Measurements from ENCODE around the gene HIF1AN. TPM values are rescaled to one million over a fixed set of nuclear protein-coding genes. Genes with fewer than 3 reads are reported as not detected.

The HIF1AN gene
- total RNA-seq, 1 donor from 2014 or later = 46.5 TPM

- intact Hi-C loops (cut with micrococcal nuclease) = no loop called here
- Mint-ChIP-seq H3K27me3 (ENCODE audit: insufficient read depth) (no peaks in the 10 kb centered on the region), H3K4me3 (no peak overlapping the region), H3K27ac (no peak overlapping the region), H3K9me3 (no peaks in the 10 kb centered on the region), H3K4me1 (ENCODE audit: low read depth) (peaks cover 41% of the 10 kb centered on the region), H3K36me3 (ENCODE audit: low read depth) (peaks cover 46% of the 10 kb centered on the region)
- no peak for DNase-seq (ENCODE audit: low spot score)
Measured at GRCh38 chr10:100524638-100525037, 11.1 kb upstream of the HIF1AN start.

DNA sequence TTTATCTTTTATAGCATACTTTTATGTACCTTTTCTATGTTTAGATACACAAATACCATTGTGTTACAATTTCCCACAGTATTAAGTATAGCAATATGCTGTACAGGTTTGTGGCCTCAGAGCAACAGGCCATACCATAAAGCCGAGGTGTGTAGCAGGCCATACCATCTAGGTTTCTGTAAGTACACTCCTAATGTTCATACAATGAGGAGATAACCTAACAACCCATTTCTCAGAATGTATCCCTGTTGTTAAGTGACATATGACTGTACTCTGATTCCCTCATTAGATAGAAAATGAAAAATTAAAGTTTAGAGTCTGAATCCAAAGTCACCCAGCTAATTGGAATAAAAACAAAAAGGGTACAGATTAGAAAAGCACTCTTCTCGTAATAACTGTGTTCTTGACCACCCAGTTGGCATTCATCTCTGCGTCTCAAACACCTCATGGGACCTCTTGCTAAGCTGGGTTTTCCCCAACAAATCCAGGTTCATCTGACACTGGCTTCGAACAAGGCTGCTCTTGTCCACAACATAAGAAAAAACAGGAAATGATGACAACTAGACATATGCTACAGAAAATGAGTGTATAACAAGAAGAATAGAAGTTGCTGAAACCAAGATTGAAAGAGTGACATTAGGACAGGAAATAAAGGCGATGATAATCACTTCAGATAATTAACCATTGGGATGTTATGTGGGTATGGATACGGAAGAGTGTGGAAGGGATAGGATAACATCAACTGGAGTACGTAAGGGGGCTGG lies 7.4 kb upstream of the HIF1AN start:
- peak overlapping the region; percentile 92 for H3K4me3 Mint-ChIP-seq
- intact Hi-C loops (cut with micrococcal nuclease) = loop anchor here (1.0 to 2.0 kb wide), 3 partner anchors 17 to 242 kb away; partner anchors contain the start of gene BLOC1S2
- H3K27me3 Mint-ChIP-seq (ENCODE audit: insufficient read depth) = no peaks in the 10 kb centered on the region
- peaks cover 59% of the 10 kb centered on the region for H3K4me1 Mint-ChIP-seq (ENCODE audit: low read depth)
- no peak for DNase-seq (ENCODE audit: low spot score)
- no peaks in the 10 kb centered on the region for H3K9me3 Mint-ChIP-seq
- peak overlapping the region; percentile 97 for H3K27ac Mint-ChIP-seq
- peaks cover 41% of the 10 kb centered on the region for H3K36me3 Mint-ChIP-seq (ENCODE audit: low read depth)

GRCh38 chr10:100528921-100529474 lies 6.7 kb upstream of the HIF1AN start:
- Mint-ChIP-seq H3K9me3 (no peaks in the 10 kb centered on the region), H3K36me3 (ENCODE audit: low read depth) (peaks cover 34% of the 10 kb centered on the region), H3K27ac (peak overlapping the region; percentile 97), H3K4me1 (ENCODE audit: low read depth) (peaks cover 55% of the 10 kb centered on the region), H3K27me3 (ENCODE audit: insufficient read depth) (no peaks in the 10 kb centered on the region), H3K4me3 (peak overlapping the region; percentile 92)
- no peak for DNase-seq (ENCODE audit: low spot score)
- intact Hi-C loops (cut with micrococcal nuclease) = loop anchor here (1.0 to 2.0 kb wide), 3 partner anchors 18 to 242 kb away; partner anchors contain the start of gene BLOC1S2

DNA sequence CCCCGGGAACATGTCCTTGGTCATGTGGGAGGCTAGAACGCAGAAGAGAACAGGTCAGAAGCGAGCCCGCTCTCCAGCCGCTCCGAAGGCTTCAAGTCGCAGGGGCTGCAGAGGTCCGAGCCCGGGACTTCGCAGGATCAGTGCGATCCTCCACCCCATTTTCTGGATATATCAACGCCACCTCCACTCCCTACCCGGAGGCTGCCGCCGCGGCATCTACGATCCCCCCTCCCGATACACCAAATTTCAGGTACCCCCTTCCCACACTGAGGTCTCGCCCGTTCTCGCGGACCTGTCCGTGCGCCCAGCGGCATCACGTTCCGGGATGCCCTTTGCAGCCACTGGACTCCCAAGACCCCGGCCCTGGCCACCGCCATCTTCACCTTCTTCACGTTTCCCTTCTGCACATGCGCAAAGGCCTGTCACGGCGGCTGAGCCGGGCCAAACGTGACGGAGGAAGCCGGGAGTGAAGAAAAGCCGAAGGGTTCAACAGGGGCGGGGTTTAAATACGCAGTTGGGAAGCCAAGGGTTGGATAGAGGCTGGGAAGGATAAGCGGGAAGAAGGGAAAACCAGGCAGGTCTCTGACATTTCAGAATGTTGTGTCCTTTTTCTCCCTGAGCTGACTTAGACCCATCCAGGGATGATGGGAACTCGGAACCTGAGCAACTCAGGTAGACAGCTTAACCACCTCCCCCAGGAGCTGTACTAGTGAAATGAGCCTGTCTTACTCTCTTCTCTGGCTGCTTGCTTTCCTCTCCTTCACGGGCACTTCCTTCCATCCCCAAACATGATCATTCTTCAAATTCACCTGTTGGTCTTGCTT lies 6.1 kb upstream of the HIF1AN start, which contains the start of gene NDUFB8:
Gene NDUFB8 (minus strand): TSS at position 397 of the 824 bp plus-strand sequence. CDS start 20 bp downstream, at position 377.
- H3K9me3 Mint-ChIP-seq = no peaks in the 10 kb centered on the region
- intact Hi-C loops (cut with micrococcal nuclease) = loop anchor here (2.0 to 10.0 kb wide), 5 partner anchors 157 to 915 kb away; partner anchors contain the start of genes BLOC1S2, COX15, CUTC and ERLIN1
- H3K27ac Mint-ChIP-seq = peak within 1 kb of the TSS; percentile 97
- H3K36me3 Mint-ChIP-seq (ENCODE audit: low read depth) = peaks cover 30% of the 10 kb centered on the region
- peak; percentile 86 for DNase-seq (ENCODE audit: low spot score)
- peaks cover 54% of the 10 kb centered on the region for H3K4me1 Mint-ChIP-seq (ENCODE audit: low read depth)
- H3K27me3 Mint-ChIP-seq (ENCODE audit: insufficient read depth) = no peaks in the 10 kb centered on the region
- peak within 1 kb of the TSS; percentile 92 for H3K4me3 Mint-ChIP-seq

GRCh38 chr10:100531761-100532160 lies 4.0 kb upstream of the HIF1AN start:
- peaks cover 19% of the 10 kb centered on the region for H3K36me3 Mint-ChIP-seq (ENCODE audit: low read depth)
- H3K4me1 Mint-ChIP-seq (ENCODE audit: low read depth) = peaks cover 40% of the 10 kb centered on the region
- H3K4me3 Mint-ChIP-seq = no peak overlapping the region
- H3K27me3 Mint-ChIP-seq (ENCODE audit: insufficient read depth) = no peaks in the 10 kb centered on the region
- H3K9me3 Mint-ChIP-seq = no peaks in the 10 kb centered on the region
- H3K27ac Mint-ChIP-seq = no peak overlapping the region
- DNase-seq (ENCODE audit: low spot score) = no peak
- intact Hi-C loops (cut with micrococcal nuclease) = loop anchor here (5.0 to 10.0 kb wide), 3 partner anchors 344 to 917 kb away; partner anchors contain the start of genes COX15, CUTC and ERLIN1

DNA sequence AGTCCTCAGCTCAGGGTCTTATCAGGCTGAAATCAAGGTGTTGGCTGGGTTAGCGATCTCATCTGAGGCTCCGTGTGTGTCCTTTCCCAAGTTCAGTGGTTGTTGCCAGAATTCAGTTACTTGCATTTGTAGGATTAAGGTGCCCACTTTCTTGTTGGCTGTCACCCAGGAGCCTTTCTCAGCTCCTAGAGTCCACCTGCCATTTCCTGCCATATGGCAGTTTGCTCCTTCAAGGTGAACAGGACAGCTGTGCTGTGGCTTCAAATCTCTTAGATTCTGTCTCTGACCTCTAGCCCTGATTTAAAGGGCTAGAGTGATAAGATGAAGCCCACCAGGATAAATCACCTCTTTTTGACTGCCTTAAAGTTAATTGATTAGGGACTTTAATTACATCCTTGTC lies 1.0 kb upstream of the HIF1AN start:
- Mint-ChIP-seq H3K4me3 (no peak overlapping the region), H3K27ac (no peak overlapping the region), H3K9me3 (no peaks in the 10 kb centered on the region), H3K4me1 (ENCODE audit: low read depth) (peaks cover 24% of the 10 kb centered on the region), H3K27me3 (ENCODE audit: insufficient read depth) (no peaks in the 10 kb centered on the region), H3K36me3 (ENCODE audit: low read depth) (peaks cover 23% of the 10 kb centered on the region)
- intact Hi-C loops (cut with micrococcal nuclease) = loop anchor here (1.0 to 10.0 kb wide), 5 partner anchors 23 to 920 kb away; partner anchors contain the start of genes COX15, CUTC, ERLIN1 and SLF2
- no peak for DNase-seq (ENCODE audit: low spot score)

- Mint-ChIP-seq H3K36me3 (ENCODE audit: low read depth) (peaks cover 20% of the 10 kb centered on the region), H3K4me1 (ENCODE audit: low read depth) (peaks cover 18% of the 10 kb centered on the region), H3K9me3 (no peaks in the 10 kb centered on the region)
Measured at GRCh38 chr10:100535338-100535714, 417 bp upstream of the HIF1AN start.

DNA sequence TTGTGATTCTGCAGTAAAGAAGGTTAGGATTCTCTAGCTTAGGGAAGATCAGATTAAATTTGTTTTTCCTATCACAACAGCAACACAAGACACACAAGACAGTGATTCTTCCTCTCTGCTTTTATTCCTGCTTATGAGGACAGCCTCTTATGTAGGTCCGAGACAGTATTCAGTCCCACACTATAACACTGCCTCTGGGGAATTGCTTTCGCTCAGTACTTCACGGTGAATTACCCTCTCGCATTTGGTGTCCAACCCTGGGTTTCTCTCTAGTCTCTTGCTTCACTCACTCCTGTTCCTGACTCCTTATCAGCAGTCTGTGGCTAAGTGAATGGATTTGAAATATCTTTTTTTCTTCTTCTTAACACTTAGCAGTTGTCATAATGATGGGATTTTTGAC lies 1.7 kb downstream of the HIF1AN start:
- H3K27me3 Mint-ChIP-seq (ENCODE audit: insufficient read depth) = no peaks in the 10 kb centered on the region
- peaks cover 7% of the 10 kb centered on the region for H3K4me1 Mint-ChIP-seq (ENCODE audit: low read depth)
- no peak for DNase-seq (ENCODE audit: low spot score)
- H3K9me3 Mint-ChIP-seq = no peaks in the 10 kb centered on the region
- H3K36me3 Mint-ChIP-seq (ENCODE audit: low read depth) = peaks cover 32% of the 10 kb centered on the region
- H3K4me3 Mint-ChIP-seq = no peak overlapping the region
- H3K27ac Mint-ChIP-seq = no peak overlapping the region
- intact Hi-C loops (cut with micrococcal nuclease) = loop anchor here (2.0 to 10.0 kb wide), 3 partner anchors 309 to 923 kb away; partner anchors contain the start of genes CHUK, COX15 and CUTC

More at GRCh38 chr10:100535338-100535714, 417 bp upstream of the HIF1AN start:
- no peak overlapping the region for H3K4me3 Mint-ChIP-seq
- no peak for DNase-seq (ENCODE audit: low spot score)
- no peaks in the 10 kb centered on the region for H3K27me3 Mint-ChIP-seq (ENCODE audit: insufficient read depth)
- no peak overlapping the region for H3K27ac Mint-ChIP-seq
- intact Hi-C loops (cut with micrococcal nuclease) = loop anchor here (1.0 to 10.0 kb wide), 4 partner anchors 24 to 921 kb away; partner anchors contain the start of genes COX15, CUTC and SLF2

DNA sequence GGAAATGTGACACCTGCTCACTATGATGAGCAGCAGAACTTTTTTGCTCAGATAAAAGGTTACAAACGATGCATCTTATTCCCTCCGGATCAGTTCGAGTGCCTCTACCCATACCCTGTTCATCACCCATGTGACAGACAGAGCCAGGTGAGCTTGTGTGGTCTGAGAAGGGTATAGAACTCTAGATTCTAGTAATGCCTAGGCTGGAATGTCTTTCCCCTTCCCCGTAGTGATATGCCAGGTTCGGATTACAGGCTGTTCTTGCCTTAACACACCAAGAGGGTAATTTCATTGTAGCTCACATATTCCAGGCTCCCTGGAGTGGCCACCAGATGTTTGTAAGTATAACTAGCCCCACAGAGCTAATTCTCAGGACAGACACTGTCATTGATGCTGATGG lies 9.2 kb downstream of the HIF1AN start:
- intact Hi-C loops (cut with micrococcal nuclease) = no loop called here
- Mint-ChIP-seq H3K27ac (no peak overlapping the region), H3K4me1 (ENCODE audit: low read depth) (peaks cover 5% of the 10 kb centered on the region), H3K4me3 (no peak overlapping the region), H3K27me3 (ENCODE audit: insufficient read depth) (no peaks in the 10 kb centered on the region), H3K9me3 (no peaks in the 10 kb centered on the region), H3K36me3 (ENCODE audit: low read depth) (peaks cover 54% of the 10 kb centered on the region)
- no peak for DNase-seq (ENCODE audit: low spot score)

DNA sequence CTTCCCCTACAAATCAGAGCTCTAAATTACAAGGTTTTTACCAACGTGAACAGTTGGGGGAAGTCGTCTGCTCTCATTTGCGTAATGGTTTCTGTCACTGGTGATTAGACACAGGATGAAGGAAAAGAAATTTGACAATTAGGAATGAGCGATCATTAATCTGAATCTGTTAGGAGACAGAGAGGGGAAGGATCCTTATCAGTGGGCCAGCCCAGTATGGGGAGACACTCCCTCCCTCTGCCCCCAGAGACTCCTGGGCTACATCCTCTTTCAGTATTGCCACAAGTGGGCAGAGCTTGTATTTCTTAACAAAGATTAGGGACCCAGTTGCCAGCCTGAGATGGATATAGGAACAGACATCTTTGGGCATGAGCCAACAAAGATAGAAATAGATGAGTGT lies 15.5 kb downstream of the HIF1AN start:
- intact Hi-C loops (cut with micrococcal nuclease) = no loop called here
- H3K9me3 Mint-ChIP-seq = no peaks in the 10 kb centered on the region
- no peaks in the 10 kb centered on the region for H3K27me3 Mint-ChIP-seq (ENCODE audit: insufficient read depth)
- no peak overlapping the region for H3K27ac Mint-ChIP-seq
- no peaks in the 10 kb centered on the region for H3K4me1 Mint-ChIP-seq (ENCODE audit: low read depth)
- DNase-seq (ENCODE audit: low spot score) = no peak
- no peak overlapping the region for H3K4me3 Mint-ChIP-seq
- peaks cover 36% of the 10 kb centered on the region for H3K36me3 Mint-ChIP-seq (ENCODE audit: low read depth)

- Mint-ChIP-seq H3K27me3 (ENCODE audit: insufficient read depth) (no peaks in the 10 kb centered on the region), H3K4me3 (no peak overlapping the region), H3K36me3 (ENCODE audit: low read depth) (peaks cover 33% of the 10 kb centered on the region), H3K9me3 (no peaks in the 10 kb centered on the region), H3K27ac (no peak overlapping the region), H3K4me1 (ENCODE audit: low read depth) (no peaks in the 10 kb centered on the region)
- intact Hi-C loops (cut with micrococcal nuclease) = no loop called here
- DNase-seq (ENCODE audit: low spot score) = no peak
Measured at GRCh38 chr10:100551738-100552137, 16.0 kb downstream of the HIF1AN start.

GRCh38 chr10:100553929-100554328 lies 18.2 kb downstream of the HIF1AN start:
- H3K4me3 Mint-ChIP-seq = no peak overlapping the region
- no peak overlapping the region for H3K27ac Mint-ChIP-seq
- H3K9me3 Mint-ChIP-seq = no peaks in the 10 kb centered on the region
- H3K27me3 Mint-ChIP-seq (ENCODE audit: insufficient read depth) = no peaks in the 10 kb centered on the region
- intact Hi-C loops (cut with micrococcal nuclease) = no loop called here
- no peak for DNase-seq (ENCODE audit: low spot score)
- no peaks in the 10 kb centered on the region for H3K4me1 Mint-ChIP-seq (ENCODE audit: low read depth)
- H3K36me3 Mint-ChIP-seq (ENCODE audit: low read depth) = peaks cover 29% of the 10 kb centered on the region

All from activated T-helper 1 cell treated with anti-CD3 and anti-CD28 coated beads, Interleukin-12 subunit alpha, Interleukin-12 subunit beta, Interleukin-2, Interleukin-4 antibody, amounts not matched to agents 30 ng/mL and 10 ng/mL and 1 ng/mL, durations not matched to agents 14 hours and 24 hours and 36 hours (primary cell).